Heart left ventricle (tissue), 16 donors: ENCODE measurements around the gene TMEM163. TPM values are rescaled to one million over a fixed set of nuclear protein-coding genes. Genes with fewer than 3 reads are reported as not detected.
"Not testable (repeated sequence)": the region's sequence is repeated elsewhere in the genome, so short reads cannot be mapped to it uniquely, and the experiment has no call there.

ENCODE experiments used
- ATAC-seq, 4 donors: fragments of 200-7000 bp; cut with Tn5 transposase; one replicate each; pipeline ENCODE4 v1.9.1; 2020 to 2022; ENCODE audit warnings: moderate library complexity in 4 of 4, mild to moderate bottlenecking in 3 of 4, moderate number of reproducible peaks in 1 of 4
- DNase-seq, 5 donors: peaks; one replicate each; pipeline ENCODE4 v3.0.0-alpha.2; 2020
- H3K27ac ChIP-seq, 12 donors: fragments of 200-600 bp; sonication (generic) in 4 of 12; one replicate each; pipeline versions ENCODE4 v1.5.0 to v1.8.0; 2016 to 2022; ENCODE audit warnings: mild to moderate bottlenecking in 2 of 12
- H3K27me3 ChIP-seq, 9 donors: fragments of 200-600 bp; sonication (generic) in 2 of 9; one replicate each; pipeline versions ENCODE4 v1.5.1 to v1.8.0; 2016 to 2022; ENCODE audit warnings: mild to moderate bottlenecking in 3 of 9
- H3K36me3 ChIP-seq, 9 donors: fragments of 200-600 bp; sonication (generic) in 2 of 9; one replicate each; pipeline versions ENCODE4 v1.5.0 to v1.8.0; 2018 to 2022; ENCODE audit warnings: mild to moderate bottlenecking in 2 of 9
- H3K4me1 ChIP-seq, 12 donors: fragments of 200-600 bp; sonication (generic) in 4 of 12; one replicate each; pipeline versions ENCODE4 v1.5.0 to v1.8.0; 2016 to 2022; ENCODE audit warnings: mild to moderate bottlenecking in 3 of 12
- H3K4me3 ChIP-seq, 12 donors: fragments of 200-600 bp; sonication (generic) in 4 of 12; one replicate each; pipeline versions ENCODE4 v1.5.0 to v1.8.0; 2017 to 2022; ENCODE audit warnings: mild to moderate bottlenecking in 9 of 12, moderate library complexity in 4 of 12
- H3K9me3 ChIP-seq, 12 donors: fragments of 200-600 bp; sonication (generic) in 4 of 12; one replicate each; pipeline versions ENCODE4 v1.5.0 to v1.8.0; 2016 to 2022; ENCODE audit warnings: mild to moderate bottlenecking in 1 of 12
- POLR2A ChIP-seq, 2 donors: fragments of 450-650 bp; IDR thresholded peaks; one replicate each; pipeline ENCODE4 v1.6.1; 2017; ENCODE audit warnings: antibody characterized with exemption in 2 of 2, mild to moderate bottlenecking in 2 of 2, moderate library complexity in 2 of 2
- WGBS, 4 donors: extraction: QIAGEN DNeasy Blood & Tissue Kit in 2 of 4; methylation state at CpG; one replicate each; pipeline versions ENCODE4 v1.1.5 to v1.1.7; 2013 to 2018; 5-methylcytosine and 5-hydroxymethylcytosine counted together
- intact Hi-C, 10 donors: fragments of 100-400 bp; cut with DNase I; formaldehyde crosslinking; loops; one replicate each; pipeline versions ENCODE4 v1.11.1 to v1.14.2; 2022
- polyA plus RNA-seq, 2 donors: library from polyadenylated mRNA; stranded (reverse); fragments of 200-250 nt; gene quantifications; one replicate each; pipeline ENCODE4 v1.2.3, GENCODE V29; 2013
- total RNA-seq, 9 donors: library from RNA; depleted of rRNA in 2 of 9; stranded (reverse); fragments of >200 nt in 2 of 9; fragmentation: NEBNext Ultra II Directional in 3 of 9; extraction: Animal tissue kit (Norgen Biotek cat#: 25700) in 3 of 9; gene quantifications; one replicate each; pipeline versions ENCODE4 v1.1.0 to v1.2.4, GENCODE V29; 2016 to 2023
- TF ChIP-seq, protein P1 (sequence below), 12 donors: fragments of 200-600 bp; sonication (generic) in 4 of 12; IDR thresholded peaks; one replicate each; pipeline versions ENCODE4 v1.5.0 to v1.8.0; 2018 to 2022; ENCODE audit warnings: antibody characterized with exemption in 12 of 12, mild to moderate bottlenecking in 5 of 12
- donor health status: ischemic (EF 13 %, LVEDD 7.1; RV severe dilation, severe dysfunction).
- donor health status: healthy with polysubstance abuse.
- donor health status: DM: no; HTN: yes; CAD: no.
- donor health status: DM: no; HTN: no; CAD: no.
- donor health status: ischemic (EF 25% LVEDD 6.9; RV normal size, moderate dysfunction).
- donor health status: ischemic (EF 25% LVEDD 5.7; RV mildly dilated, moderate dysfunction).
- donor health status: healthy.
- donor health status: DM: yes; HTN: yes; CAD: no.
- donor health status: ischemic (EF 35%, LVEDD 5.7; RV mildly dilated, moderate dysfunction).
- donor health status: nonischemic (EF 11% LVEDD 7.7; RV severe dilation, severe dysfunction).
- donor health status: DM: yes; HTN: yes; CAD: no.
- donor health status: PGD.
- donor health status: ischemic (EF 29% LVEDD 5.4; RV normal size, mild dysfunction).
- donor health status: nonischemic (EF 23%, LVEDD 6.1; RV moderate dilation, normal function).

TMEM163 gene
- total and polyA plus RNA-seq, 11 donors: 0.14 to 1.4 (median 0.47) TPM

DNA sequence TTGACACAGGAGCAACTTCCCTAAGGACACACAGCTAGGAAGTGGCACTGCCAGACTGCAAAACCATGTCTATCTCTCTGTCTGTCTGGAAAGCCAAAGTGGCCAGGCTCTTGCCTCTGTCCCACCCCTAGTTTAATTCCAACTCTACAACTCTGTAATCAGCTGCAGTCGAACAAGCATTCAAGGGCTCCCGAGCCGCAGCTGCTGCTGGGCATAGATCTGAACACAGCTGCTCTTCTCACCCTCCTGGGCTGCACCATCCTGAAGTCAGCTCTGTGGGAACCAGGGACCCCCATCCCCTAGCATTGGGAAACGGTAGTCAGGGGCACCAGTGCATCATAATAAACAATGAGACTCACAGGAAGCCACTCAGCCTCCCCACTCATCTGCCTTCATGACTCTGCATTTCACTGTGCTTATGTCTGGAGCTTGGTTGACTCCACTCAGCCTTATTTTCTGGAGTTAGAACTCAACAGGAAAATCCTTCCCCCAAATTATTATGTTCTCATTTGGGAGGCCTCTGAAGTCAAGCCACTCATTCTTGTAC lies 44.4 kb upstream of the TMEM163 start:
- Histone ChIP-seq H3K36me3 (no peaks in the 10 kb centered on the region), H3K4me3 (no peak overlapping the region), H3K4me1 (peaks cover 0 to 9% (median 0%) of the 10 kb centered on the region in 12 donors), H3K27me3 (no peaks in the 10 kb centered on the region), H3K27ac (no peak overlapping the region), H3K9me3 (peaks cover 0 to 6% (median 0%) of the 10 kb centered on the region in 12 donors)
- intact Hi-C loops: no loop called here
- 45 to 64% (median 61%) methylated on average over 4 of the region's 4 CpGs for WGBS, 4 donors
- TF ChIP-seq, protein P1, sequence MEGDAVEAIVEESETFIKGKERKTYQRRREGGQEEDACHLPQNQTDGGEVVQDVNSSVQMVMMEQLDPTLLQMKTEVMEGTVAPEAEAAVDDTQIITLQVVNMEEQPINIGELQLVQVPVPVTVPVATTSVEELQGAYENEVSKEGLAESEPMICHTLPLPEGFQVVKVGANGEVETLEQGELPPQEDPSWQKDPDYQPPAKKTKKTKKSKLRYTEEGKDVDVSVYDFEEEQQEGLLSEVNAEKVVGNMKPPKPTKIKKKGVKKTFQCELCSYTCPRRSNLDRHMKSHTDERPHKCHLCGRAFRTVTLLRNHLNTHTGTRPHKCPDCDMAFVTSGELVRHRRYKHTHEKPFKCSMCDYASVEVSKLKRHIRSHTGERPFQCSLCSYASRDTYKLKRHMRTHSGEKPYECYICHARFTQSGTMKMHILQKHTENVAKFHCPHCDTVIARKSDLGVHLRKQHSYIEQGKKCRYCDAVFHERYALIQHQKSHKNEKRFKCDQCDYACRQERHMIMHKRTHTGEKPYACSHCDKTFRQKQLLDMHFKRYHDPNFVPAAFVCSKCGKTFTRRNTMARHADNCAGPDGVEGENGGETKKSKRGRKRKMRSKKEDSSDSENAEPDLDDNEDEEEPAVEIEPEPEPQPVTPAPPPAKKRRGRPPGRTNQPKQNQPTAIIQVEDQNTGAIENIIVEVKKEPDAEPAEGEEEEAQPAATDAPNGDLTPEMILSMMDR (IDR thresholded peaks at IDR 0.05): no peak
- TF ChIP-seq POLR2A (IDR thresholded peaks at IDR 0.05): no peak
- DNase-seq: no peak
- no peak for ATAC-seq

DNA sequence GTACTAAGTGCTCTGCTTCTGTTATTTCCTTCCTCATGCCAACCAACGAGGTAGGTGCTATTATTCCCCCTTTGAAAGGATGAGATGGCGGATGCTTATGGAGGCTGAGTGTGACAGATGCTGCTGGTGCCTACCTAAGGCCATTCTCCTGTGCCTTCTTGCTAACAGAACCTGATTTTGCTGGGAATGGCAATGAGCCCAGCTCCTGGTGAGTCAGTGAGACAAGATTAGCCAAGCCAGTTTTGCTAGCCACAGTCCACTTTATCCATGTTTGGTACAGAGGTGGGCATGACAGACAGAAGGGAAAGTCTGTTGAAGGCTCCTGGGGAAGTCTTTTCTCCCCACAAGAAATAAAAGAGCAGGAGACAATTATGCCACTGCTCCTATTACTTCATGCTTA lies 43.7 kb upstream of the TMEM163 start:
- DNase-seq (no peak), ATAC-seq (no peak)
- intact Hi-C loops: no loop called here
- no peak overlapping the region for H3K27ac ChIP-seq
- no peaks in the 10 kb centered on the region for H3K36me3 ChIP-seq
- H3K4me3 ChIP-seq: no peak overlapping the region
- TF ChIP-seq POLR2A (IDR thresholded peaks at IDR 0.05): no peak
- TF ChIP-seq, protein P1 (IDR thresholded peaks at IDR 0.05): no peak
- H3K27me3 ChIP-seq: no peaks in the 10 kb centered on the region
- 78 to 80% (median 79%) methylated on average over 2 of the region's 2 CpGs for WGBS, 4 donors
- H3K9me3 ChIP-seq: peaks cover 0 to 14% (median 0%) of the 10 kb centered on the region in 12 donors
- peaks cover 0 to 11% (median 0%) of the 10 kb centered on the region in 12 donors for H3K4me1 ChIP-seq

DNA sequence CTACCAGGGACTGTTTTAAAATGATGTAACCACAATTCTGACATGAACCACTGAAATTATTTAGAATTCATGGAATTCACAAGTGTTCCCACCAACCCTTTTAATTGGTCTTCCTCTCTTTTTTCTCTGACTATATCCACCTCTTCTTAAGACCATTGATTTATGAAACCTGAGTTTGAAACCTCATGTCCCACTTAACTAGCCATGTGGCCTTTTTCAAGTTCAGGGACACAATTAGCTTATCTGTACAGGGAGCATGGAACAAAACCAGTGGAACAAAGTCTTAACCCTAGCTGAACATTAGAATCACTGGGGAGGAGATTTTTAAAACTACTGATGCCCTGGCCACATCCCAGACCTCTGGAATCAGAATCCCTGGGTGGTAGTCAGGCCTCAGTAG lies 41.6 kb upstream of the TMEM163 start:
- H3K9me3 ChIP-seq: peaks cover 0 to 14% (median 0%) of the 10 kb centered on the region in 12 donors
- DNase-seq (no peak), ATAC-seq (peak in 1 of 4 donors; percentile 39)
- no peak for TF ChIP-seq POLR2A (IDR thresholded peaks at IDR 0.05)
- TF ChIP-seq, protein P1 (IDR thresholded peaks at IDR 0.05): no peak
- no peak overlapping the region for H3K27ac ChIP-seq
- intact Hi-C loops: no loop called here
- no peaks in the 10 kb centered on the region for H3K27me3 ChIP-seq
- H3K36me3 ChIP-seq: no peaks in the 10 kb centered on the region
- H3K4me3 ChIP-seq: no peak overlapping the region
- H3K4me1 ChIP-seq: peaks cover 0 to 11% (median 0%) of the 10 kb centered on the region in 12 donors

DNA sequence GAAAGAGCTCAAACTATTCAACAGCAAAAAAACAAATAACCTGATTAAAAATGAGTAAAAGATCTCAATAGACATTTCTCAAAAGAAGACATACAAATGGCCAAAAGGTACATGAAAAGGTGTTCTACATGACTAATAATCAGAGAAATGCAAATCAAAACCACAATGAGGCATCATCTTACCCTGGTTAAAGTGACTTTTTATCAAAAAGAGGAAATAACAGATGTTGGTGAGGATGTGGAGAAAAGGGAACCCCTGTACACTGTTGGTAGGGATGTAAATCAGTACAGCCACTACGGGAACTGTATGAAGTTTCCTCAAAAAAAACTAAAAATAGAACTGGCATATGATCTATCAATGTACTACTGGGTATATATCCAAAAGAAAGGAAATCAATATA lies 39.8 kb upstream of the TMEM163 start:
- intact Hi-C loops: no loop called here
- WGBS, 4 donors: 69 to 83% (median 74%) methylated on average over 1 of the region's 1 CpG
- TF ChIP-seq POLR2A (IDR thresholded peaks at IDR 0.05): no peak
- TF ChIP-seq, protein P1 (IDR thresholded peaks at IDR 0.05): no peak

DNA sequence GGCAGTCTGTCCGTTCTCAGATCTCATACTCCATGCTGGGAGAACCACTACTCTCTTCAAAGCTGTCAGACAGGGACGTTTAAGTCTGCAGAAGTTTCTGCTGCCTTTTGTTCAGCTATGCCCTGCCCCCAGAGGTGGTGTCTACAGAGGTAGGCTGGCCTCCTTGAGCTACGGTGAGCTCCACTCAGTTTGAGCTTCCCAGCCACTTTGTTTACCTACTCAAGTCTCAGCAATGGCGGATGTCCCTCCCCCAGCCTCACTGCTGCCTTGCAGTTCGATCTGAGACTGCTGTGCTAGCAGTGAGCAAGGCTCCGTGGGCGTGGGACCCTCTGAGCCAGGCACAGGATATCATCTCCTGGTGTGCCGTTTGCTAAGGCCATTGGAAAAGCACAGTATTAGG lies 33.2 kb upstream of the TMEM163 start:
- H3K4me3 ChIP-seq, H3K36me3 ChIP-seq, intact Hi-C loops, ATAC-seq, H3K27ac ChIP-seq, H3K4me1 ChIP-seq, DNase-seq, H3K9me3 ChIP-seq: not testable (repeated sequence)
- 43 to 54% (median 44%) methylated on average over 8 of the region's 8 CpGs for WGBS, 4 donors
- peaks cover 0 to 12% (median 0%) of the 10 kb centered on the region in 9 donors for H3K27me3 ChIP-seq

More for the DNA sequence above, 39.8 kb upstream of the TMEM163 start:
- Histone ChIP-seq H3K36me3 (no peaks in the 10 kb centered on the region), H3K9me3 (peaks cover 0 to 14% (median 0%) of the 10 kb centered on the region in 12 donors), H3K4me1 (peaks cover 0 to 11% (median 0%) of the 10 kb centered on the region in 12 donors), H3K27ac (no peak overlapping the region), H3K4me3 (no peak overlapping the region), H3K27me3 (peaks cover 0 to 8% (median 0%) of the 10 kb centered on the region in 9 donors)
- ATAC-seq (peak in 1 of 4 donors; percentile 36), DNase-seq (no peak)
